K562 (cell line): ENCODE results near the gene ITGAD. TPM values are rescaled to one million over a fixed set of nuclear protein-coding genes. Genes with fewer than 3 reads are reported as not detected.

Experiments
- CHD2 ChIP-seq: IDR thresholded peaks from 2 replicates; pipeline ENCODE4 v1.6.1; 2011; ENCODE audit warnings: low read depth, low read length
- CREB1 ChIP-seq, 2 experiments: sonication (generic) in 1 of 2; formaldehyde crosslinking in 1 of 2; IDR thresholded peaks; 2 replicates each; pipeline versions ENCODE4 v1.6.1 to v1.8.0; 2012 to 2022; ENCODE audit warnings: inconsistent platforms in 1 of 2, mild to moderate bottlenecking in 1 of 2, missing genetic modification reagents in 1 of 2, moderate library complexity in 1 of 2
- DNMT1 ChIP-seq: fragments of 450-650 bp; IDR thresholded peaks from 2 replicates; pipeline ENCODE4 v1.6.1; 2016; ENCODE audit warnings: antibody characterized with exemption, mild to moderate bottlenecking
- FIP1L1 ChIP-seq: fragments of 200-400 bp; formaldehyde crosslinking; IDR thresholded peaks from 2 replicates; pipeline ENCODE4 v1.6.1; 2018; ENCODE audit warnings: mild to moderate bottlenecking, low read depth, low read length; ENCODE audit not compliant: poor library complexity, severe bottlenecking
- FOS ChIP-seq: IDR thresholded peaks from 3 replicates; pipeline ENCODE4 v1.6.1; 2011; ENCODE audit not compliant: insufficient read length; ENCODE audit errors: extremely low read depth
- FOSL1 ChIP-seq: fragments of 200-800 bp; sonication (Bioruptor generic); conservative IDR thresholded peaks from 2 replicates; pipeline ENCODE4 v1.6.1; 2016; ENCODE audit warnings: missing genetic modification characterization, missing compliant biosample characterization
- FOXK2 ChIP-seq, 2 experiments: fragments of 450-650 bp; IDR thresholded peaks in 1 of 2; conservative IDR thresholded peaks in 1 of 2; 2 replicates each; pipeline ENCODE4 v1.6.1; 2016; ENCODE audit warnings: low read depth in 2 of 2, mild to moderate bottlenecking in 1 of 2
- HCFC1 ChIP-seq: IDR thresholded peaks from 2 replicates; pipeline ENCODE4 v1.6.1; 2012; ENCODE audit warnings: low read depth, low read length, improper control_type of control experiment
- HIVEP1 ChIP-seq: fragments of 250-450 bp; sonication (Bioruptor Pico); IDR thresholded peaks from 2 replicates; pipeline ENCODE4 v1.4.0; 2020; ENCODE audit warnings: mild to moderate bottlenecking
- HMG20B ChIP-seq: fragments of 250-450 bp; sonication (Bioruptor Pico); IDR thresholded peaks from 2 replicates; pipeline ENCODE4 v1.5.0; 2021; ENCODE audit warnings: mild to moderate bottlenecking
- KLF1 ChIP-seq: fragments of 450-650 bp; IDR thresholded peaks from 2 replicates; pipeline ENCODE4 v1.6.1; 2016; ENCODE audit warnings: missing genetic modification characterization, missing compliant biosample characterization
- MED1 ChIP-seq: sonication (generic); formaldehyde crosslinking; IDR thresholded peaks from 2 replicates; pipeline ENCODE4 v1.8.1; 2023; ENCODE audit warnings: missing genetic modification reagents, borderline replicate concordance
- NFE2L1 ChIP-seq: fragments of 450-650 bp; IDR thresholded peaks from 2 replicates; pipeline ENCODE4 v1.6.1; 2016; ENCODE audit warnings: missing genetic modification characterization, low read depth, mild to moderate bottlenecking, missing compliant biosample characterization, moderate library complexity, borderline replicate concordance
- NRF1 ChIP-seq, 2 experiments: fragments of 450-650 bp; IDR thresholded peaks in 1 of 2; conservative IDR thresholded peaks in 1 of 2; 2 replicates each; pipeline ENCODE4 v1.6.1; 2014; ENCODE audit warnings: mild to moderate bottlenecking in 2 of 2
- PHF20 ChIP-seq: fragments of 450-650 bp; IDR thresholded peaks from 2 replicates; pipeline ENCODE4 v1.6.1; 2018; ENCODE audit not compliant: partially characterized antibody
- PML ChIP-seq: IDR thresholded peaks from 2 replicates; pipeline ENCODE4 v1.6.1; 2012; ENCODE audit warnings: low read length, inconsistent platforms
- SAP30 ChIP-seq: fragments of 200-600 bp; sonication (generic); IDR thresholded peaks from 2 replicates; pipeline ENCODE4 v1.6.1; 2012; ENCODE audit warnings: borderline replicate concordance, low read depth, mild to moderate bottlenecking, moderate library complexity, low read length, control low read depth, inconsistent platforms; ENCODE audit not compliant: insufficient read depth, poor library complexity, severe bottlenecking
- ZC3H4 ChIP-seq: sonication (generic); formaldehyde crosslinking; IDR thresholded peaks from 2 replicates; pipeline ENCODE4 v1.9.0; 2021; ENCODE audit warnings: missing genetic modification reagents, borderline replicate concordance
- ZFPM2 ChIP-seq: fragments of 250-450 bp; sonication (Bioruptor Pico); IDR thresholded peaks from 2 replicates; pipeline ENCODE4 v1.5.1; 2022; ENCODE audit warnings: mild to moderate bottlenecking
- ZNF407 ChIP-seq: fragments of 450-650 bp; IDR thresholded peaks from 2 replicates; pipeline ENCODE4 v1.6.1; 2016; ENCODE audit warnings: low read depth
- polyA plus RNA-seq, 8 experiments: library from polyadenylated mRNA; depleted of rRNA in 4 of 8; stranded (reverse) in 5 of 8; unstranded in 3 of 8; fragments of >200 nt; fragmentation: Nextera tagmentation in 2 of 8; fragmentation: Illumina TruSeq in 1 of 8; extraction: Ambion mirVana in 2 of 8; extraction: Trizol in 1 of 8; gene quantifications; 2 replicates each; pipeline versions ENCODE4 v1.2.1 to v1.2.3, GENCODE V29; 2011 to 2014; ENCODE audit warnings: inconsistent platforms in 1 of 8, missing spikeins in 1 of 8
- total RNA-seq, 7 experiments: library from RNA; depleted of rRNA in 6 of 7; stranded (reverse); fragments of >200 nt in 6 of 7; fragmentation: Illumina TruSeq in 2 of 7; extraction: Trizol in 2 of 7; gene quantifications; 2 replicates each; pipeline versions ENCODE4 v1.2.1 to v1.2.3, GENCODE V29; 2011 to 2021; ENCODE audit warnings: low replicate concordance in 1 of 7

ITGAD gene
- total and polyA plus RNA-seq, 9 of the 15 experiments (the other 6 are each of a cell fraction or from before 2014, with no cell fraction given): not detected

- TF ChIP-seq ZNF407 (peak; percentile 89), PML (peak; percentile 60; the same call in 1 of the 2 replicates), HIVEP1 (CRISPR knock-in tag) (0 out of 2 replicates have a peak, but pooled peaks have one; percentile 59), KLF1 (tag) (no peak), FIP1L1 (peak; percentile 81), PHF20 (peak; percentile 91), CHD2 (0 out of 2 replicates have a peak, but pooled peaks have one; percentile 30), FOS (no peak), NFE2L1 (tag) (no peak), ZC3H4 (no peak), HCFC1 (peak; percentile 93), DNMT1 (no peak), MED1 (CRISPR knock-in tag) (no peak), FOXK2 (conservative IDR thresholded peaks at IDR 0.05 in 1 of 2, IDR thresholded peaks at IDR 0.05 in 1 of 2; ENCODE audit: low read depth in 2 of 2) (peak; percentile 48 to 52; a peak in 3 of 4 replicates), NRF1 (conservative IDR thresholded peaks at IDR 0.05 in 1 of 2, IDR thresholded peaks at IDR 0.05 in 1 of 2) (no peak), HMG20B (CRISPR knock-in tag) (no peak), ZFPM2 (CRISPR knock-in tag) (no peak; the same call in 1 of the 2 replicates), CREB1 (IDR thresholded peaks at IDR 0.05) (peak; percentile 96), CREB1 (CRISPR knock-in tag; IDR thresholded peaks at IDR 0.05) (peak; percentile 92), FOSL1 (tag) (no peak), SAP30 (peak; percentile 95)
These were observed 65.9 kb downstream of the ITGAD start, which contains the start of gene ARMC5 (continued) for GRCh38 chr16:31458844-31459686.
